ENCODE measurements around the gene ST6GAL1.
"Not testable (repeated sequence)": the region's sequence is repeated elsewhere in the genome, so short reads cannot be mapped to it uniquely, and the experiment has no call there.

Gene ST6GAL1

GRCh38 chr3:186990878-186991308 is 60.6 kb downstream of the ST6GAL1 start:
- DNase-seq (ENCODE audit: insufficient read length, low spot score), result no peak
- FAIRE-seq, result no peak

- FAIRE-seq (no peak), DNase-seq (ENCODE audit: insufficient read length, low spot score) (no peak)
Observed at GRCh38 chr3:186991470-186991869, 61.1 kb downstream of the ST6GAL1 start.

- DNase-seq (ENCODE audit: insufficient read length, low spot score); FAIRE-seq: not testable (repeated sequence)
Observed at GRCh38 chr3:186992096-186992495, 61.8 kb downstream of the ST6GAL1 start.

GRCh38 chr3:186993210-186993782 is 63.0 kb downstream of the ST6GAL1 start:
- DNase-seq (ENCODE audit: insufficient read length, low spot score) (no peak), FAIRE-seq (no peak)

- DNase-seq (ENCODE audit: insufficient read length, low spot score) (no peak), FAIRE-seq (no peak)
Observed at GRCh38 chr3:186994000-186994955, 64.0 kb downstream of the ST6GAL1 start.

- DNase-seq (ENCODE audit: insufficient read length, low spot score), result no peak
- FAIRE-seq, result no peak
Observed at GRCh38 chr3:186996356-186996755, 66.0 kb downstream of the ST6GAL1 start.

GRCh38 chr3:186997061-186997460 is 66.7 kb downstream of the ST6GAL1 start:
- no peak for DNase-seq (ENCODE audit: insufficient read length, low spot score)
- no peak for FAIRE-seq

- FAIRE-seq (no peak), DNase-seq (ENCODE audit: insufficient read length, low spot score) (no peak)
Observed at GRCh38 chr3:186997473-186997939, 67.2 kb downstream of the ST6GAL1 start.

- DNase-seq (ENCODE audit: insufficient read length, low spot score) (no peak), FAIRE-seq (no peak)
Observed at GRCh38 chr3:186998937-186999368, 68.6 kb downstream of the ST6GAL1 start.

GRCh38 chr3:187000711-187001151 is 70.4 kb downstream of the ST6GAL1 start:
- no peak for FAIRE-seq
- no peak for DNase-seq (ENCODE audit: insufficient read length, low spot score)

GRCh38 chr3:187002915-187003314 is 72.6 kb downstream of the ST6GAL1 start:
- DNase-seq (ENCODE audit: insufficient read length, low spot score) (no peak), FAIRE-seq (no peak)

GRCh38 chr3:187005827-187006481 is 75.6 kb downstream of the ST6GAL1 start:
- no peak for FAIRE-seq
- no peak for DNase-seq (ENCODE audit: insufficient read length, low spot score)

GRCh38 chr3:187006864-187007630 is 76.7 kb downstream of the ST6GAL1 start:
- FAIRE-seq (no peak), DNase-seq (ENCODE audit: insufficient read length, low spot score) (no peak)

- DNase-seq (ENCODE audit: insufficient read length, low spot score); FAIRE-seq: not testable (repeated sequence)
Observed at GRCh38 chr3:187010382-187010781, 80.1 kb downstream of the ST6GAL1 start.

GRCh38 chr3:187011915-187012314 is 81.6 kb downstream of the ST6GAL1 start:
- DNase-seq (ENCODE audit: insufficient read length, low spot score), result no peak

GRCh38 chr3:187012609-187013051 is 82.3 kb downstream of the ST6GAL1 start:
- FAIRE-seq, result no peak
- no peak for DNase-seq (ENCODE audit: insufficient read length, low spot score)

More at GRCh38 chr3:187011915-187012314, 81.6 kb downstream of the ST6GAL1 start:
- FAIRE-seq, result no peak

- FAIRE-seq, result no peak
- no peak for DNase-seq (ENCODE audit: insufficient read length, low spot score)
Observed at GRCh38 chr3:187013159-187013716, 82.9 kb downstream of the ST6GAL1 start.

- DNase-seq (ENCODE audit: insufficient read length, low spot score), result no peak
- FAIRE-seq, result no peak
Observed at GRCh38 chr3:187014417-187014864, 84.1 kb downstream of the ST6GAL1 start.

- FAIRE-seq (no peak), DNase-seq (ENCODE audit: insufficient read length, low spot score) (no peak)
Observed at GRCh38 chr3:187015903-187016638, 85.7 kb downstream of the ST6GAL1 start.

Measured in HTR-8/SVneo (cell line).